ENCODE results near the gene SERINC5.

GRCh38 chr5:80184235-80185023, 71.4 kb downstream of the SERINC5 start:
- TF ChIP-seq, protein P1, sequence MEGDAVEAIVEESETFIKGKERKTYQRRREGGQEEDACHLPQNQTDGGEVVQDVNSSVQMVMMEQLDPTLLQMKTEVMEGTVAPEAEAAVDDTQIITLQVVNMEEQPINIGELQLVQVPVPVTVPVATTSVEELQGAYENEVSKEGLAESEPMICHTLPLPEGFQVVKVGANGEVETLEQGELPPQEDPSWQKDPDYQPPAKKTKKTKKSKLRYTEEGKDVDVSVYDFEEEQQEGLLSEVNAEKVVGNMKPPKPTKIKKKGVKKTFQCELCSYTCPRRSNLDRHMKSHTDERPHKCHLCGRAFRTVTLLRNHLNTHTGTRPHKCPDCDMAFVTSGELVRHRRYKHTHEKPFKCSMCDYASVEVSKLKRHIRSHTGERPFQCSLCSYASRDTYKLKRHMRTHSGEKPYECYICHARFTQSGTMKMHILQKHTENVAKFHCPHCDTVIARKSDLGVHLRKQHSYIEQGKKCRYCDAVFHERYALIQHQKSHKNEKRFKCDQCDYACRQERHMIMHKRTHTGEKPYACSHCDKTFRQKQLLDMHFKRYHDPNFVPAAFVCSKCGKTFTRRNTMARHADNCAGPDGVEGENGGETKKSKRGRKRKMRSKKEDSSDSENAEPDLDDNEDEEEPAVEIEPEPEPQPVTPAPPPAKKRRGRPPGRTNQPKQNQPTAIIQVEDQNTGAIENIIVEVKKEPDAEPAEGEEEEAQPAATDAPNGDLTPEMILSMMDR (IDR thresholded peaks at IDR 0.05), result no peak
- TF ChIP-seq POLR2A (IDR thresholded peaks at IDR 0.05), result no peak

Data from adrenal gland (tissue), 5 donors.